MM.1S (cell line): ENCODE data around the gene DIS3L2.

Experiments
- CTCF ChIP-seq: fragments of 300-600 bp; sonication (generic); IDR thresholded peaks from 2 replicates; pipeline ENCODE4 v1.5.1; 2016; ENCODE audit warnings: antibody characterized with exemption, low read length, mixed read lengths
- EZH2phosphoT487 ChIP-seq: fragments of 300-600 bp; sonication (generic); IDR thresholded peaks from 2 replicates; pipeline ENCODE4 v1.6.1; 2018; ENCODE audit warnings: antibody characterized with exemption, low read length

- TF ChIP-seq CTCF (no peak), EZH2phosphoT487 (no peak)
Observed at GRCh38 chr2:232347369-232347768, 385.9 kb downstream of the DIS3L2 start.
